ENCODE measurements around the gene TLCD1. TPM values are rescaled to one million over a fixed set of nuclear protein-coding genes. Genes with fewer than 3 reads are reported as not detected.

Gene TLCD1
- total RNA-seq, 1 donor from 2014 or later = 41.0 TPM

DNA sequence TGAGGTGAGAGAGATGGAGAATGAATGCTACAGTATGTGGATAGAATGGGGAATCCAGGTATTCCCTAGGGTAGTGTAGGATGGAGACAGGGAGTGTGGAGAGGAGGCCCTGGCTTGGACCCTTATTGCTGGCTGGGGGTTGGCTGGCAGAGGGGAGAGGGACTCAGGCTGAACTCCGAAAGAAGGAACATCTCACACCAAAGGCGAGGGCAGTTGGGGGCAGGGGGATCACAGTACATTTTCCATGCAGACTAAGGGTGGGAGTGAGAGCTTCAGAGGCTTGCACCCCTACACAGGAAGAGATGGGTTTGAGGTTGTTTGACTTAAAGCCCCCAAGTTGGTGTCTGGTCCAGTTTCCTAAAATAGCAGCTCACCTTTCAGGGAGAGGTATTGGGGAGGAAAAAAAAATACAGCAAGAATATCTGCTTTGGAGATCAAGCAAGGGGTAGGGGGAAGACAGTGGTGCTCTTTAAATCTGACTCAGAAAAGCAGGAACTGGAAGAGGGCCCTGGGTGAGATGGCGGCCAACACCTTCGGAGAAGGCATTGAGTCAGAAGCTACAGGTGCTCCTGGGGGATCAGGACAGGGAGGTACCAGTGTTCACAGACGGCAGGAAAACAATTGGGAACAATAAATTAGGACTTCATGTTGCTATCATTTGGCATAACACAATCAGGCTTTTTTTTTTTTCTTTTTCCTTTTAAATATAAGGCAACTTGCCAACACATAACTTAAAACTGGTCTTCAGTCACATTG lies 30.2 kb upstream of the TLCD1 start:
- TF ChIP-seq CTCF (IDR thresholded peaks at IDR 0.05) = no peak
- H3K27me3 Mint-ChIP-seq = no peaks in the 10 kb centered on the region
- ATAC-seq (ENCODE audit: low read depth) = no peak

GRCh38 chr17:28755486-28755885 lies 29.5 kb upstream of the TLCD1 start:
- no peak for TF ChIP-seq CTCF (IDR thresholded peaks at IDR 0.05)
- no peak for ATAC-seq (ENCODE audit: low read depth)
- Mint-ChIP-seq H3K27ac (peak overlapping the region; percentile 18), H3K4me3 (no peak overlapping the region), H3K27me3 (no peaks in the 10 kb centered on the region), H3K36me3 (ENCODE audit: low read depth) (peaks cover 79% of the 10 kb centered on the region), H3K9me3 (no peaks in the 10 kb centered on the region), H3K4me1 (peaks cover 8% of the 10 kb centered on the region)
- POLR2A ChIA-PET = interaction anchor here (0.6 to 23.0 kb wide), 4 partner anchors 9 to 174 kb away, joined by 4 to 2384 read pairs (median 4); partner anchors contain the start of genes DHRS13, NEK8, RPL23A and TLCD1
- CTCF ChIA-PET = interaction anchor here (1.4 to 17.6 kb wide), 3 partner anchors 8 to 29 kb away, joined by 7 to 545 read pairs (median 23); partner anchors contain the start of genes NEK8 and TLCD1
- no peak for DNase-seq
- intact Hi-C loops (cut with micrococcal nuclease) = no loop called here

More for the DNA sequence above, 30.2 kb upstream of the TLCD1 start:
- intact Hi-C loops (cut with micrococcal nuclease) = no loop called here
- no peak overlapping the region for H3K4me3 Mint-ChIP-seq
- H3K4me1 Mint-ChIP-seq = peaks cover 6% of the 10 kb centered on the region
- CTCF ChIA-PET = interaction anchor here (0.9 to 3.2 kb wide), 2 partner anchors 13 to 30 kb away, joined by 3 to 23 read pairs; partner anchors contain the start of genes TLCD1 and TRAF4
- DNase-seq = no peak
- peaks cover 78% of the 10 kb centered on the region for H3K36me3 Mint-ChIP-seq (ENCODE audit: low read depth)
- H3K27ac Mint-ChIP-seq = peak overlapping the region; percentile 18
- no peaks in the 10 kb centered on the region for H3K9me3 Mint-ChIP-seq
- POLR2A ChIA-PET = interaction anchor here (0.7 to 23.0 kb wide), 6 partner anchors 10 to 146 kb away, joined by 3 to 2384 read pairs (median 4); partner anchors contain the start of genes DHRS13, FAM222B, NEK8 and RPL23A

- no peak for TF ChIP-seq CTCF (IDR thresholded peaks at IDR 0.05)
- ATAC-seq (ENCODE audit: low read depth) (no peak), DNase-seq (no peak)
- intact Hi-C loops (cut with micrococcal nuclease) = loop anchor here (5.0 kb wide), 1 partner anchor 34 kb away; the partner anchor contains the start of genes RAB34 and RPL23A
- peaks cover 78% of the 10 kb centered on the region for H3K36me3 Mint-ChIP-seq (ENCODE audit: low read depth)
- no peak overlapping the region for H3K4me3 Mint-ChIP-seq
- peak overlapping the region; percentile 56 for H3K27ac Mint-ChIP-seq
- H3K4me1 Mint-ChIP-seq = peaks cover 43% of the 10 kb centered on the region
- no peaks in the 10 kb centered on the region for H3K9me3 Mint-ChIP-seq
- ChIA-PET POLR2A (interaction anchor here (0.7 to 23.0 kb wide), 19 partner anchors 8 to 198 kb away, joined by 3 to 2384 read pairs (median 6); partner anchors contain the start of genes DHRS13, FLOT2, NEK8 and PROCA1), CTCF (interaction anchor here (0.7 to 17.6 kb wide), 5 partner anchors 12 to 152 kb away, joined by 3 to 545 read pairs (median 18); partner anchors contain the start of genes NEK8, RPL23A and TLCD1)
- H3K27me3 Mint-ChIP-seq = no peaks in the 10 kb centered on the region
Observed at GRCh38 chr17:28751600-28752366, 25.8 kb upstream of the TLCD1 start.

GRCh38 chr17:28750178-28751047 lies 24.4 kb upstream of the TLCD1 start:
- DNase-seq (peak; percentile 82), ATAC-seq (ENCODE audit: low read depth) (peak; percentile 84)
- TF ChIP-seq CTCF (IDR thresholded peaks at IDR 0.05) = peak; percentile 95
- no peaks in the 10 kb centered on the region for H3K27me3 Mint-ChIP-seq
- H3K36me3 Mint-ChIP-seq (ENCODE audit: low read depth) = peaks cover 78% of the 10 kb centered on the region
- intact Hi-C loops (cut with micrococcal nuclease) = loop anchor here (1.0 to 5.0 kb wide), 4 partner anchors 9 to 153 kb away; partner anchors contain the start of genes DHRS13, RAB34 and RPL23A
- peaks cover 51% of the 10 kb centered on the region for H3K4me1 Mint-ChIP-seq
- H3K27ac Mint-ChIP-seq = peak overlapping the region; percentile 74
- no peaks in the 10 kb centered on the region for H3K9me3 Mint-ChIP-seq
- peak overlapping the region; percentile 75 for H3K4me3 Mint-ChIP-seq
- CTCF ChIA-PET = interaction anchor here (0.5 to 17.6 kb wide), 12 partner anchors 9 to 189 kb away, joined by 3 to 545 read pairs (median 6); partner anchors contain the start of genes FLOT2, NEK8, RPL23A and TLCD1
- POLR2A ChIA-PET = interaction anchor here (0.5 to 23.0 kb wide), 21 partner anchors 9 to 201 kb away, joined by 3 to 2384 read pairs (median 5); partner anchors contain the start of genes BLTP2, DHRS13, FAM222B and FLOT2

Data from activated B cell treated with CpG ODN at 0.5 μM for 24 hours (primary cell).